ENCODE results near the gene PTP4A2. TPM values are rescaled to one million over a fixed set of nuclear protein-coding genes. Genes with fewer than 3 reads are reported as not detected.

Gene PTP4A2
- total and polyA plus RNA-seq, 2 donors (not counting 1 experiment from before 2014, with no cell fraction given): 78.2 to 193 TPM

- Histone ChIP-seq H3K36me3 (replicated peaks in 1 of 2; ENCODE audit: control extremely low read depth in 1 of 2, control insufficient read depth in 1 of 2, extremely low read depth in 1 of 2, insufficient read depth in 2 of 2, low read length in 1 of 2) (peaks cover 2 to 4% of the 10 kb centered on the region in 2 experiments), H3K9ac (ENCODE audit: low read length) (no peak overlapping the region), H3K4me3 (ENCODE audit: control extremely low read depth in 1 of 5, extremely low read depth in 1 of 5, insufficient read depth in 1 of 5, low read depth in 2 of 5, low read length in 4 of 5) (no peak overlapping the region), H4K20me1 (ENCODE audit: control insufficient read depth, insufficient read depth, low read length, poor library complexity, severe bottlenecking) (no peaks in the 10 kb centered on the region), H3K4me1 (ENCODE audit: control insufficient read depth in 2 of 2, insufficient read depth in 2 of 2, low read length in 2 of 2) (peaks cover 16 to 19% of the 10 kb centered on the region in 2 donors), H3K4me2 (replicated peaks; ENCODE audit: low read depth, low read length, poor library complexity, severe bottlenecking) (no peak overlapping the region), H2AFZ (ENCODE audit: insufficient read depth, low read depth, low read length, poor library complexity, severe bottlenecking) (no peak overlapping the region), H3K27me3 (replicated peaks in 1 of 4; ENCODE audit: control extremely low read depth in 1 of 4, control insufficient read depth in 3 of 4, insufficient read depth in 4 of 4, low read length in 3 of 4) (no peaks in the 10 kb centered on the region), H3K79me2 (ENCODE audit: control insufficient read depth, insufficient read depth, low read length) (no peaks in the 10 kb centered on the region), H3K9me3 (ENCODE audit: control extremely low read depth in 1 of 3, control insufficient read depth in 2 of 3, insufficient read depth in 1 of 3, low read length in 2 of 3) (peaks cover 0 to 9% (median 5%) of the 10 kb centered on the region in 3 donors), H3K27ac (ENCODE audit: low read length in 2 of 2) (no peak overlapping the region)
- WGBS (ENCODE audit: insufficient coverage): no CpG with 5 or more reads among the region's 3 CpGs
- Mint-ChIP-seq H3K27me3 (no peaks in the 10 kb centered on the region), H3K4me1 (peaks cover 30% of the 10 kb centered on the region), H3K4me3 (no peak overlapping the region), H3K27ac (no peak overlapping the region), H3K9me3 (ENCODE audit: insufficient read depth) (no peaks in the 10 kb centered on the region)
- DNase-seq (no peak), ATAC-seq (ENCODE audit: low read depth) (no peak)
- POLR2A ChIA-PET: interaction anchor here (0.6 kb wide), 2 partner anchors 80 to 223 kb away, joined by 4 to 9 read pairs; no protein-coding TSS in a partner anchor
- CTCF ChIA-PET: interaction anchor here (1.4 to 1.6 kb wide), 2 partner anchors 9 to 63 kb away, joined by 7 to 8 read pairs; no protein-coding TSS in a partner anchor
- no peak for TF ChIP-seq EZH2 (IDR thresholded peaks at IDR 0.05; ENCODE audit: borderline replicate concordance, insufficient read depth, low read depth, low read length, poor library complexity, severe bottlenecking)
- TF ChIP-seq CTCF (IDR thresholded peaks at IDR 0.05): no peak
- intact Hi-C loops (cut with micrococcal nuclease): no loop called here
Observed at GRCh38 chr1:31900790-31901189, 37.4 kb downstream of the PTP4A2 start.

- no peaks in the 10 kb centered on the region for H3K27me3 Mint-ChIP-seq
- H3K9me3 Mint-ChIP-seq (ENCODE audit: insufficient read depth): no peaks in the 10 kb centered on the region
- WGBS (ENCODE audit: insufficient coverage): 94% methylated on average over 5 of the region's 6 CpGs
- DNase-seq (no peak), ATAC-seq (ENCODE audit: low read depth) (no peak)
- no peaks in the 10 kb centered on the region for H3K27me3 ChIP-seq (replicated peaks in 1 of 4; ENCODE audit: control extremely low read depth in 1 of 4, control insufficient read depth in 3 of 4, insufficient read depth in 4 of 4, low read length in 3 of 4)
- no peaks in the 10 kb centered on the region for H3K36me3 ChIP-seq (replicated peaks in 1 of 2; ENCODE audit: control extremely low read depth in 1 of 2, control insufficient read depth in 1 of 2, extremely low read depth in 1 of 2, insufficient read depth in 2 of 2, low read length in 1 of 2)
- ChIA-PET CTCF (interaction anchor here (0.6 to 0.8 kb wide), 2 partner anchors 9 to 262 kb away, joined by 3 read pairs; no protein-coding TSS in a partner anchor), POLR2A (no interaction called here)
- H4K20me1 ChIP-seq (ENCODE audit: control insufficient read depth, insufficient read depth, low read length, poor library complexity, severe bottlenecking): no peaks in the 10 kb centered on the region
- peak overlapping the region; percentile 17 for H3K27ac Mint-ChIP-seq
- no peak overlapping the region for H3K4me2 ChIP-seq (replicated peaks; ENCODE audit: low read depth, low read length, poor library complexity, severe bottlenecking)
- no peak overlapping the region for H3K9ac ChIP-seq (ENCODE audit: low read length)
- no peak overlapping the region for H2AFZ ChIP-seq (ENCODE audit: insufficient read depth, low read depth, low read length, poor library complexity, severe bottlenecking)
- peaks cover 17% of the 10 kb centered on the region for H3K4me1 Mint-ChIP-seq
- H3K4me3 ChIP-seq (ENCODE audit: control extremely low read depth in 1 of 5, extremely low read depth in 1 of 5, insufficient read depth in 1 of 5, low read depth in 2 of 5, low read length in 4 of 5): no peak overlapping the region
- H3K79me2 ChIP-seq (ENCODE audit: control insufficient read depth, insufficient read depth, low read length): no peaks in the 10 kb centered on the region
- intact Hi-C loops (cut with micrococcal nuclease): no loop called here
- no peak overlapping the region for H3K4me3 Mint-ChIP-seq
- TF ChIP-seq EZH2 (IDR thresholded peaks at IDR 0.05; ENCODE audit: borderline replicate concordance, insufficient read depth, low read depth, low read length, poor library complexity, severe bottlenecking): no peak
- TF ChIP-seq CTCF (IDR thresholded peaks at IDR 0.05): no peak
- H3K27ac ChIP-seq (ENCODE audit: low read length in 2 of 2): no peak overlapping the region
- peaks cover 14 to 16% of the 10 kb centered on the region in 2 donors for H3K4me1 ChIP-seq (ENCODE audit: control insufficient read depth in 2 of 2, insufficient read depth in 2 of 2, low read length in 2 of 2)
- peaks cover 0 to 9% (median 5%) of the 10 kb centered on the region in 3 donors for H3K9me3 ChIP-seq (ENCODE audit: control extremely low read depth in 1 of 3, control insufficient read depth in 2 of 3, insufficient read depth in 1 of 3, low read length in 2 of 3)
Observed at GRCh38 chr1:31897526-31898100, 40.6 kb downstream of the PTP4A2 start.
